Effector memory CD8-positive, alpha-beta T cell (primary cell): ENCODE results near the gene CBLB.
A peak's percentile ranks its signal among the peaks of the same experiment; 100 is the strongest.

ENCODE experiments used
- ATAC-seq: fragments of 150-1000 bp; cut with Tn5 transposase; replicated peaks from 2 replicates; pipeline ENCODE4 v1.10.0; 2021; ENCODE audit warnings: mild to moderate bottlenecking, moderate library complexity
- DNase-seq, 3 experiments: peaks; one replicate each; pipeline ENCODE4 v3.0.0; 2021
- H3K27ac Mint-ChIP-seq, 2 donors: one replicate each; pipeline ENCODE4 v1.8.0; 2022; ENCODE audit warnings: mild to moderate bottlenecking in 2 of 2, mixed read lengths in 2 of 2, moderate library complexity in 2 of 2
- H3K27me3 Mint-ChIP-seq, 2 donors: one replicate each; pipeline ENCODE4 v1.8.0; 2022; ENCODE audit warnings: mixed read lengths in 2 of 2
- H3K36me3 Mint-ChIP-seq: one replicate; pipeline ENCODE4 v1.8.0; 2022; ENCODE audit warnings: mild to moderate bottlenecking, moderate library complexity, mixed read lengths; ENCODE audit not compliant: insufficient read depth
- H3K4me1 Mint-ChIP-seq, 2 donors: one replicate each; pipeline ENCODE4 v1.8.0; 2022; ENCODE audit warnings: low read depth in 2 of 2, mixed read lengths in 2 of 2
- H3K4me3 Mint-ChIP-seq, 2 donors: one replicate each; pipeline ENCODE4 v1.8.0; 2022; ENCODE audit warnings: mild to moderate bottlenecking in 2 of 2, mixed read lengths in 2 of 2, moderate library complexity in 2 of 2
- H3K9me3 Mint-ChIP-seq, 2 donors: one replicate each; pipeline ENCODE4 v1.8.0; 2022; ENCODE audit warnings: mixed read lengths in 2 of 2
- total RNA-seq, 9 experiments: gene quantifications; one replicate each; lab custom pipeline; 2026; lab: John Stamatoyannopoulos, UW

CBLB gene
- 58.9 to 246 (median 149) reads per million in 9 experiments for total RNA-seq

DNA sequence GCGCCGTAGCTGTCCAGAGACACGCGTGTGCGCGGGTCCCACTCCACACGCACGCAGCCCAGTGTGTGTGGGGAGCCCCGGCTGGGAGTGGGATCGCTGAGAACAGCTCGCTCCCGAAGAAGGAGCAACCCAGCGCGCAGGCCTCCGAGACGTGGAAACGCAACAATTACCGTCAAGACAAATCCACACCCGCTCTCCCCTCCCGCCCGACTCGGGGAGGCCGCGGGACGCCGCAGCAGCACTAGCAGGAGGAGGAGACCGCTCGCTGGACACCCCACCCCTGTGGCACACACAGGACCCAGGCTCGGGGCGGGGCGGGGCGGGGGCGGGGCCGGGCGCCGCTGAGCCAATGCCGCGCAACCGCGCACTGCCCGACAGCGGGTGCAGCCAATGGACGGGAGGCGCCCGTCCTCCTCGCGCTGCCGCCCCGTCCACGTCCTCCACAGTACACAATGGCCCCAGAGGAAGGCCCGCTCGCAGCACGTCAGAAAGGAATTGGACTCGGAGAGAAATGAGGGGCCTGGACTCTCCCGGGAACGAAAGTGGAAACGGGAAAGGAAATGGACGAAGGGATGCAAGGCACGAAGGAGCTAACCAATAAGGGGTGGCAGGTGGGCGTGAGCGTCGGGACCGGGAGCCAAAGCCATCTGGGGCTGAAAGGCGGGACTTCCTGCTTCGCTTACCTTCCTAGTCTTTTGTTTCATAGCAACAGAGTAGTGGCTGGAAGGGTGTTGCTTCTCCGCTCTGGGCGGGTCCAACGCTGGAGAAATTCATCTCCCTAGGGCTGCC, at the start of gene CBLB:
Gene CBLB (minus strand): TSS at position 271 of the 789 bp plus-strand sequence. CDS start 1,435 bp downstream, outside the sequence.
- H3K27ac Mint-ChIP-seq, result peak within 1 kb of the TSS; percentile 94 to 96
- H3K4me3 Mint-ChIP-seq, result peak within 1 kb of the TSS in 1 of 2 donors; percentile 93
- DNase-seq (peak; percentile 76 to 81 (median 77)), ATAC-seq (peak; percentile 83)
- no peaks in the 10 kb centered on the region for H3K9me3 Mint-ChIP-seq
- no peaks in the 10 kb centered on the region for H3K27me3 Mint-ChIP-seq
- H3K4me1 Mint-ChIP-seq, result peaks cover 27 to 35% of the 10 kb centered on the region in 2 donors
- H3K36me3 Mint-ChIP-seq, result peaks cover 44% of the 10 kb centered on the region

DNA sequence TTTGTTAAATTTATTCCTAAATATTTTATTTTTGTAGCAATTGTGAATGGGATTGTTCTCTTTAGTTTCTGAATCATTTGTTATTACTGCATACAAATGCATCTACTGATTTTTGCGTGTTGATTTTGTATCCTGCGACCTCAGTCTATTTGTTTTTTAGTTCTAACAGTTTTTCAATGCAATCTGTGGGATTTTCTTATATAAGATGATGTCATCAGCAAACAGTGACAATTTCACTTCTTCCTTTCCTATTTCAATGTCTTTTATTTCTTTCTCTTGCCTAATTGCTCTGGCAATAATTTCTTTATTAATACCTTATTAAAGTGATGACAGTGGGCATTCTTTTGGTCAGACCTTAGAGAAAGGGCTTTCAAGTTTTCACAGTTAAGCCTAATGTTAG, 48.0 kb upstream of the CBLB start:
- peaks cover 6 to 7% of the 10 kb centered on the region in 2 donors for H3K4me1 Mint-ChIP-seq
- no peaks in the 10 kb centered on the region for H3K36me3 Mint-ChIP-seq
- no peak for ATAC-seq
- no peak overlapping the region for H3K27ac Mint-ChIP-seq
- peaks cover 5 to 18% of the 10 kb centered on the region in 2 donors for H3K9me3 Mint-ChIP-seq
- no peak overlapping the region for H3K4me3 Mint-ChIP-seq
- DNase-seq, result no peak
- H3K27me3 Mint-ChIP-seq, result no peaks in the 10 kb centered on the region

GRCh38 chr3:105915524-105915923, 46.7 kb upstream of the CBLB start:
- no peak for ATAC-seq
- Mint-ChIP-seq H3K4me1 (peaks cover 3 to 6% of the 10 kb centered on the region in 2 donors), H3K4me3 (no peak overlapping the region), H3K27me3 (no peaks in the 10 kb centered on the region), H3K27ac (no peak overlapping the region), H3K9me3 (peaks cover 5 to 7% of the 10 kb centered on the region in 2 donors), H3K36me3 (no peaks in the 10 kb centered on the region)
- DNase-seq, result no peak

GRCh38 chr3:105913616-105914015, 44.8 kb upstream of the CBLB start:
- H3K9me3 Mint-ChIP-seq, result no peaks in the 10 kb centered on the region
- H3K4me1 Mint-ChIP-seq, result no peaks in the 10 kb centered on the region
- H3K4me3 Mint-ChIP-seq, result no peak overlapping the region
- H3K36me3 Mint-ChIP-seq, result no peaks in the 10 kb centered on the region
- H3K27me3 Mint-ChIP-seq, result no peaks in the 10 kb centered on the region
- DNase-seq (no peak), ATAC-seq (no peak)
- no peak overlapping the region for H3K27ac Mint-ChIP-seq

- H3K9me3 Mint-ChIP-seq, result no peaks in the 10 kb centered on the region
- H3K4me1 Mint-ChIP-seq, result no peaks in the 10 kb centered on the region
- no peak overlapping the region for H3K27ac Mint-ChIP-seq
- no peaks in the 10 kb centered on the region for H3K27me3 Mint-ChIP-seq
- no peak overlapping the region for H3K4me3 Mint-ChIP-seq
- H3K36me3 Mint-ChIP-seq, result no peaks in the 10 kb centered on the region
- no peak for DNase-seq
- no peak for ATAC-seq
These were observed 44.1 kb upstream of the CBLB start for GRCh38 chr3:105912891-105913290.

DNA sequence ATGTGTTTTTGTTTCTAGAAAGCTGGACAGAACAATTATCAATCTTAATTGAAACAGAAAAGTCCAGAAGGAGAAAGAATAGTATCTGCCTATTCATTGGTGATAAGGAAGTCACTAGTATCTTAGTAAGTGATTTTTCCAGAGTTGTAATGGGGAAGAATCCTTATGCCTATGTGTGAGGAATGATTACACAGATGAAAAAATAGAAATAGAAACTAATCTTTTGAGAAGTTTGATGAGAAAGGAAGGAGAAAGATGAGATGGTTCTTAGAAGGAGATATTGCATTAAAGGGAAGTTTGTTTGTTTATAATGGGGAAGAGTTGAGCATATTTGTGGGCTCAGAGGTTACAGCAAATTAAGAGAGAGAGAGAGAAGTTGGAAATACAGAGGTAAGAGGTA, 42.7 kb upstream of the CBLB start:
- no peak overlapping the region for H3K4me3 Mint-ChIP-seq
- no peak for ATAC-seq
- no peaks in the 10 kb centered on the region for H3K9me3 Mint-ChIP-seq
- no peaks in the 10 kb centered on the region for H3K36me3 Mint-ChIP-seq
- no peaks in the 10 kb centered on the region for H3K4me1 Mint-ChIP-seq
- no peaks in the 10 kb centered on the region for H3K27me3 Mint-ChIP-seq
- no peak overlapping the region for H3K27ac Mint-ChIP-seq
- DNase-seq, result no peak

DNA sequence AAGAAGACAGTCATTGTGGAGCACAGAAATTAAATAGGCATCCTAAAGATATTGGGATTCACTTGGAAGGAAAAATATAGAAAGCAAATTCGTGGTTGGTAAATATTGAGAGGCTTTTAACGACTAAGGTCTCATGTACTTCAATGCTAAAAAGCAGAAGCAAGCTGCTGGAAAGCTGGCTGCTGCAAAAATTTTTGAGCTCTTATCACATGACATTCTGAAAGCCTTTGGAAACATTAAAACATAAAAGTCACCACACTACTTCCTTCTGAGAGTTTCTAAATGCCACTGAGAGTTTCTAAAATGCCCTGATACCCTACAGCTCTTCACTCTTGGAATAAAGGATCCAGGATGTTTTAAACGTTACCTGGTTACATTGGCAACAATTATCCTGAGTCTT, 39.0 kb upstream of the CBLB start:
- Mint-ChIP-seq H3K36me3 (no peaks in the 10 kb centered on the region), H3K4me3 (no peak overlapping the region), H3K27me3 (no peaks in the 10 kb centered on the region), H3K27ac (no peak overlapping the region), H3K4me1 (no peaks in the 10 kb centered on the region), H3K9me3 (no peaks in the 10 kb centered on the region)
- DNase-seq (no peak), ATAC-seq (no peak)

DNA sequence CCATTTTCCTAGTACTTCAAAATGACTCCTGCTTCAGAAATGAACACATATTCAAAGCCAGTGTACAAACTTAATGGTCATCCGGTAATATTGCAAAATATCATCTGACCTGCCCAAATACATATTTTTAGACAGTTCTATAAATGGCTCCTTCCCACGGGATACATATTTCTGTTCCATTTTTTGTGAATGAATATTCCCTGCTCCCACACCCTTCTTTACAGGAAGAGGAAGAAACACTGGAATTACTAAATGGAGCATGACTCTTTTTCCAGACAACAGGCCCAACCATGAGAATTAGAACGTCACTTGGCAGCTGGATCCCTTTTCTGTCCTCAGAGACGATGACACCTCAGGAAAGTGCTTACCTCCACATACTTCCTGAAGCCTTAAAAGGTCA, 38.0 kb upstream of the CBLB start:
- no peak for ATAC-seq
- no peaks in the 10 kb centered on the region for H3K27me3 Mint-ChIP-seq
- H3K4me3 Mint-ChIP-seq, result no peak overlapping the region
- H3K27ac Mint-ChIP-seq, result no peak overlapping the region
- no peaks in the 10 kb centered on the region for H3K36me3 Mint-ChIP-seq
- no peak for DNase-seq
- no peaks in the 10 kb centered on the region for H3K9me3 Mint-ChIP-seq
- no peaks in the 10 kb centered on the region for H3K4me1 Mint-ChIP-seq

DNA sequence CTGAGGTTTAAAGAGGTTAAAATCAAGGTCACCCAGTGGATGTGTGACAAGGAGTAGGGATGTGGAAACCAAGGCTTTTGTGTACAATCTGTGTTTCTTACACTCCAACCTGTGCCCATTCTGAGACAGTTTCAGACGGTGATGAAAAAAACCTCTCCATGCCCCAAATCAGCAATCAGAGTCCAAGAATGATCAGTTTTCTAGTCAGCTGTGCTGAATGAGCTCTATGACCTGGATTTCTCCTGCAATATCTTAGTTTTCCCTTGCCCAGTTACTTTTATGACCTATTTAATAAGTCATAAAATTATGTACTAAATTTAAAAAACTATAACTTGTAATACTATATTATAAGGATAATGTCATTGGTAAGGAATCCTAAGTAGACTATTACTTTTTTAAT, 37.5 kb upstream of the CBLB start:
- Mint-ChIP-seq H3K4me1 (no peaks in the 10 kb centered on the region), H3K9me3 (no peaks in the 10 kb centered on the region), H3K27ac (no peak overlapping the region), H3K27me3 (no peaks in the 10 kb centered on the region), H3K4me3 (no peak overlapping the region), H3K36me3 (no peaks in the 10 kb centered on the region)
- ATAC-seq, result no peak
- DNase-seq, result no peak

DNA sequence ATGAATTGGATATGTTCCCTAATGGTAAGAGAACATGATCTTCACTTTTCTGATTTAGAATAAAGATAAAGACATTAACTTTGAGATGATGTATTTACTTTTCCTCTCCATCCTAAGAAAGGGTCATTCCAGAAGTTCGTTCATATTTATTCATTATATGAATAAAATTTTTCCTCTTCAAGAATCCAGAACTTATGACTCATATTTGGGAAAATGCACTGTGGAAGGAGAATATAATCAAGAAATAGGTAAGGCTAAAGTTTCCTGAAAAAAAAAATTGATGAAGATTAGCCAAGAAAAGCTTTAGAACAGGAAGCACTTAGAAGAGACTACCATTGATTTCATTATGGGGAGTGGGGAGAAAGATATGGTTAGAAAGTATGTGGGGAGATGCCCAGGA, 36.5 kb upstream of the CBLB start:
- Mint-ChIP-seq H3K9me3 (no peaks in the 10 kb centered on the region), H3K36me3 (no peaks in the 10 kb centered on the region), H3K4me1 (no peaks in the 10 kb centered on the region), H3K27me3 (no peaks in the 10 kb centered on the region), H3K4me3 (no peak overlapping the region), H3K27ac (no peak overlapping the region)
- no peak for DNase-seq
- ATAC-seq, result no peak

- ATAC-seq (no peak), DNase-seq (no peak)
- H3K4me3 Mint-ChIP-seq, result no peak overlapping the region
- no peaks in the 10 kb centered on the region for H3K4me1 Mint-ChIP-seq
- no peaks in the 10 kb centered on the region for H3K9me3 Mint-ChIP-seq
- H3K36me3 Mint-ChIP-seq, result no peaks in the 10 kb centered on the region
- no peak overlapping the region for H3K27ac Mint-ChIP-seq
- no peaks in the 10 kb centered on the region for H3K27me3 Mint-ChIP-seq
These were observed 36.0 kb upstream of the CBLB start for GRCh38 chr3:105904678-105905284.

DNA sequence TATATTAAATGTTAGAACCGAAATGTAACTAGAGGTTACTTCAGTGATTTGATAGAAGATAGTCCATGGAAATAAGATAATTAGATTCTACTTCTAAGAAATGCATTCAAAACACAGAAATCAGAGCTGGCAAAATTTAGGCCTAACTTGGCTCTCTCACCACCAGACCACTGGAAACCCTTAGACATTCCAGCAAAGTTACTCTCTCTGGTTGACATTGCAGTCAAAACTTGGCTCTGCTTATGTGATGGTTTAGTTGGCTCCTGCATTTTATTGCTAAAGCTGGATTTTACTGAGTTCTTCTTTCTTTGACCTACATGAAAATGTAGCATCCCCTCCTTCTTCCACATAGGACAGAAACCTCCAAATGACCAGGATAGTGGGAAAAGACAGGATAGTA, 35.4 kb upstream of the CBLB start:
- H3K36me3 Mint-ChIP-seq, result no peaks in the 10 kb centered on the region

GRCh38 chr3:105899516-105899915, 30.7 kb upstream of the CBLB start:
- ATAC-seq, result no peak
- no peaks in the 10 kb centered on the region for H3K9me3 Mint-ChIP-seq
- no peak for DNase-seq
- H3K4me1 Mint-ChIP-seq, result no peaks in the 10 kb centered on the region
- H3K27ac Mint-ChIP-seq, result no peak overlapping the region
- H3K36me3 Mint-ChIP-seq, result no peaks in the 10 kb centered on the region
- H3K27me3 Mint-ChIP-seq, result no peaks in the 10 kb centered on the region
- no peak overlapping the region for H3K4me3 Mint-ChIP-seq

More for the DNA sequence above, 35.4 kb upstream of the CBLB start:
- DNase-seq (no peak), ATAC-seq (no peak)
- no peak overlapping the region for H3K27ac Mint-ChIP-seq
- no peaks in the 10 kb centered on the region for H3K27me3 Mint-ChIP-seq
- no peaks in the 10 kb centered on the region for H3K9me3 Mint-ChIP-seq
- no peak overlapping the region for H3K4me3 Mint-ChIP-seq
- no peaks in the 10 kb centered on the region for H3K4me1 Mint-ChIP-seq

DNA sequence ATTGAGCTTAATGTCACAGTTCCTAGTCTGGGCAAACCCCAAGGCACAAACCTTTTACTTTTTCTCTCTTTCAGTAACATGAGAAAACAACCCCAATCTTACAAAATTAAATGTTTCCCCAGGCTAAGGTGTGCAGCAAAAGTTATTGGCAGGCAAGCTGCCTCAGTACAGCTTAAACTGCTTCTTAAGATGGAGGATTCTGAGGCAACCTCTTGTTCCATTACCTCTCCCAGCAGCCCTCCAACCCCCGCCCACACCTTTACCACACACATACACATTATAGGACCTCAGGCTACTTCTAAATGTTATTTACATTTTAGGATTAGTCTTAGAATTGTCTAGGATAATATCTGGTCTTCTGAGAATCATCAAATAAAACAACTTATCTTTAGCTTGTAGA, 22.3 kb upstream of the CBLB start:
- H3K27me3 Mint-ChIP-seq, result no peaks in the 10 kb centered on the region
- no peaks in the 10 kb centered on the region for H3K36me3 Mint-ChIP-seq
- DNase-seq, result no peak
- H3K9me3 Mint-ChIP-seq, result no peaks in the 10 kb centered on the region
- no peak for ATAC-seq
- peak overlapping the region in 1 of 2 donors; percentile 54 for H3K27ac Mint-ChIP-seq
- H3K4me1 Mint-ChIP-seq, result peaks cover 4 to 9% of the 10 kb centered on the region in 2 donors
- H3K4me3 Mint-ChIP-seq, result no peak overlapping the region
